HG02840 (cell line): ENCODE results near the gene CBLB.
"Not testable (repeated sequence)": the region's sequence is repeated elsewhere in the genome, so short reads cannot be mapped to it uniquely, and the experiment has no call there.

Experiments used
- ATAC-seq: cut with Tn5 transposase; IDR thresholded peaks from one replicate; pipeline ENCODE4 v1.9.1; 2021; ENCODE audit warnings: mild to moderate bottlenecking, moderate library complexity, moderate number of reproducible peaks; ENCODE audit not compliant: unreplicated experiment, low FRiP score

Gene CBLB

DNA sequence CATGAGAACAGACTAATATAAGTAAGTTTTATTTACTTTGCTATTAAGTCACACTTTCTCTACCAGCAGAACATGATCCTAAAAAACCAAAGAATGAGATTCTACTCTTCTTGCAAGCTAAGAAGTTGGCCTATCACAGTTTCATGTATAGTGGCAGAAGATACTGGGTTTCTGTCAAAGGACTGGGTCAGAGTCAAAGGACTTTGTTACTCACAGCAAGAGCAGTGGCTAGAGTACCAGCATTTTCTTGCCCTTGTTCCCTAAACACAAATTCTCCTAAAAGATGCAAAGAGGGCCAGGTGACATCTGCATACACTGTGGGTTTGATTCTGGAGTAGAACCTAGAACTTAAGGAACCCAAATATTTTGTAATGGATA lies 105.2 kb downstream of the CBLB start:
- no peak for ATAC-seq

GRCh38 chr3:105762749-105763658 lies 105.8 kb downstream of the CBLB start:
- no peak for ATAC-seq

DNA sequence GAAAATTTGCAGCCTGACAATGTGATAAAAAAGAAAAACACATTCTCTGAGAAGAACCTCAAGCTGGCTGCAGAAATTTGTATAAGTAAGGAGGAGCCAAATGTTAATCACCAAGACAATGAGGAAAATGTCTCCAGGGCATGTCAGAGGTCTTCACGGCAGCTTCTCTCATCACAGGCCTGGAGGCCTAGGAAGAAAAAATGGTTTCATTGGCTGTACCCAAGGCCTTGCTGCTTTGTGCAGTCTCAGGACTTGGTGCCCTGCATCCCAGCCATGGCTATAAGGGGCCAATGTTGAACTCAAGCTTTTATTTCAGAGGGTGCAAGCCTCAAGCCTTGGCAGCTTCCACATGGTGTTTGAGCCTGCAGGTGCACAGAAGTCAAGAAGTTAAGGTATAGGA lies 106.6 kb downstream of the CBLB start:
- not testable (repeated sequence) for ATAC-seq

DNA sequence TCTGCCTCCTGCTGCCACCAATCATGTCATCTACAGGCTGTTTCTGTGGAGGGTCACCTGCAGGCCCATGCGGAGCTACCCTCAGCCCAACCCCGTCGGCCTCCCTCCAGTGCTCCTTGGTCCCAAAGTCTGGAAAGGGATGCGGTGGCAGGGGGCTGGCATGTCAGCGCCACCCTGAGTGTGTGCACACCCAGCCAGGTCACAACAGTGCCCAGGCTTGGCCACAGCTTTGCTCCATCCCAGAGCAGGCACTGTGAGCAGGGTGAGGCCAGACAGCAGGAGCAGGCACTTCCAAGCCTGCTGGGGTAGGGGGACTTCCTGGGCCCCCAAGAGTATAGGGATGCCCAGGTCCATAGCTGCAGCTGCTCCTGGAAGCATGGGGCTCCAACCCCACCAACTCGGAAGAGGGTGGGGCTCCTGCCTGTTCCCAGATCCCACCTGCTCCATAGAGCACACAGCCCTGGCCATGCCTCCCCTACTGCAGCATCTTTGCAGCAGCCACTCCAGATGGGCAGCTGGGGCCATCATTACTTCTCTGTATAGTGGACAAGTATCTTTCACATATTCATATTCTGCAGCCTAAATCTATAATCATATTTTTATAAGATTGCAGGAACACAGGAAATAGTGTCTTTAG lies 109.3 kb downstream of the CBLB start:
- no peak for ATAC-seq

- no peak for ATAC-seq
These were observed 110.4 kb downstream of the CBLB start for GRCh38 chr3:105758451-105758850.

GRCh38 chr3:105755121-105755886 lies 113.5 kb downstream of the CBLB start:
- ATAC-seq = no peak

DNA sequence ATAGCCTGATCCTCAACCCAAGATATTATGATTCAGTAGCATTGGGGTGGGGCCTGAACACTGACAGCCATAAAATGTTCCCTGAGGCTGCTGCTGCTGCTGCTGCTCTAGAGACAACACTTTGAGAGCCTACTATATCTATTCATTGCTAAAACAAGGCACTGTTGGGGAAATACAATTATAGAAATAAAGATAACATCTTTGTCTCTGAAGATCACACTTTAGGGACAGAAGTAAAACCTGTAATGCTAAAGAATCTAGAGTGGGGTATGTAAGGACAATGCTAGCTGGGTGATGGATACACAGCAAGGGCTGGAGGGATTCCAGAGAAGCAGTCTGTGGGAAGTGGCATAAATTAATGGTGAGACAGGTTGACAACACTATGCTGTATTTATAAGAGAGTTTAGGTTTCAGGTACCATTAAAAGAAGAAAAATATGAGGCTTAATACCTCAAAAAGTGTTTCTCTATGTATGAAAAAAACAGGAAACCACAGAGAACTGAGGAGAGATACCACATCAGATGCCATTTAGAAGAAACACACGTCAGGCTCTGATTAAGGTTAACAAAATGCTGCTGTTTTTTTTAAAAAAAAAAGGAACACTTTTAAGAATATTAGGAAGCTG lies 115.9 kb downstream of the CBLB start:
- no peak for ATAC-seq

DNA sequence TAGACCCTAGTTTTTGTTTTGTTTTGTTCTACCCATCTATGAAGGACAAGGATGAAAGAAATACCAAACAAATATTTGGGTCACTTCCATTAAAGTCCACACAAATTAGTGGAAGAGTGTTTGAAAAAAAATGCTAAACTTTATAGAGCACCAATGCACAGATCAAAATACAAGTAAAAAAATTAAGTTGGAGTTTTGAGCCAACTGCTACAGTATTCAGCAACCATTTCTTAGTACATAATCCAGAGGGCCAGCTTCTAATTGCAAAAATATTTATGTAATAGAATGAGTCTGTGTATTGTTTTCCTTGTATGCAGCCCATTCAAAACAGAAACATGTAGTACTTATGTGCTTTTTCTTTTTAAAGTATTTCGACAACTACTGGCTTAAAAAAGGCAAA lies 121.1 kb downstream of the CBLB start:
- ATAC-seq = no peak

GRCh38 chr3:105747060-105747541 lies 121.7 kb downstream of the CBLB start:
- no peak for ATAC-seq

- no peak for ATAC-seq
These were observed 122.4 kb downstream of the CBLB start for GRCh38 chr3:105746231-105746996.

- ATAC-seq = no peak
These were observed 123.8 kb downstream of the CBLB start for GRCh38 chr3:105745046-105745445.

DNA sequence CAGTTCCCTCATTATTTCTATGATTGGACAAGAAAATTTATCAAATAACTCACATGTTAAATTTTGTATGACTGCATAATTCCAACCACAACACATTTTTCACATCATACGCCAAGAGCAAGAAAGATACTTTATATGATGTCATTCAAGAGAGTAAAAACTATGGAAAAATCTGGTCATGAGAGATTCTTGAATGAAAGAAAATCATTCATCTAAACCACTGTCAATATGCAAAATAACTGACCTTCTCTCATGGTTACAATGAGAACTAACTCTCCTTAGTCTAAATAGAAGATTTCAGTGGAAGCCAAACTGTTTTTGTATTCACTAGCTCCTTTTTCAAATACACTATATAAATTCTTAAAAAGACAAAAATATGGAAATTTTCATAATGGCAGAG lies 124.6 kb downstream of the CBLB start:
- no peak for ATAC-seq

GRCh38 chr3:105733356-105733755 lies 135.5 kb downstream of the CBLB start:
- no peak for ATAC-seq

- no peak for ATAC-seq
These were observed 137.1 kb downstream of the CBLB start for GRCh38 chr3:105731686-105732085.

DNA sequence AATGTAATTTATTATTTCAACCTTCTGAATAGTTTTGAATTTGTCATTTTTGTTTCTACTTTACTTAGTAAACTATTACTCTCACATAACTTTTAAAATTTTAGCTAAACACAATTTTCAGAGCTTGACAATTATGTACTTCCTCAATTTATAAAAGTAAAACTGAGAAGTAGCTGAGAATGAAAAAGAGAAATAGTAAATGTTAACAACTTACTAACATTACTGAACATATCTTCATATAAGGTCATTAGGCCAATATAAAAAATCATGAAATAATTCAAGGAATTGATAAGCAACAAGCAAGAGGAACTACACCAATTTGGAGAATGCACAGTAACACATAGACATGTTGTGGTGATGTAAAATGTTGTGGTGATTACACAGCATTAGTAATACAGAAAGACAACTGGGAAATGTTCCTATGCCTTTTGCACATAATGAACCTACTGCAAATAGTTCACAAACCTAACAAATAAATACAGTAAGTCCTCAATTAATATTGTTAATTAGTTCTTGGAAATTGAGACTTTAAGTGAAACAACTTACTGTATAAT lies 137.9 kb downstream of the CBLB start:
- ATAC-seq = no peak

DNA sequence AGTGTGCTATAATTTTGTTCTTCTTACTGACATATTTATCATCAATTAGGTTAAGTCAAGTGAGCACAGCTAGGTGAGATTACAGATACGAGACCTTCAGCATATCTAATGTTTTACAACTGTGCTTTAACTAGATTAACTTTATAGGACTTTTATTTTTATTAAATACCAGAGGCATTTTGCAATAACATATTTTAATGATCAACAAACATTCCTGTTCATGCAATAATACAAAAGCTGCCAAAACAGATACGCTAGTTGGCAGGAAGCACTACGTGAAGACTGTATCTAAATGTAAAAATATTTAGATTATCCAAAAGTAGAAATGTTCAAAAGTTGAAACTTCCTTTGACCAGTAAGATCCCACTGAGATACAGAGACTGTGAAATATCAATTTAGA lies 139.1 kb downstream of the CBLB start:
- no peak for ATAC-seq

DNA sequence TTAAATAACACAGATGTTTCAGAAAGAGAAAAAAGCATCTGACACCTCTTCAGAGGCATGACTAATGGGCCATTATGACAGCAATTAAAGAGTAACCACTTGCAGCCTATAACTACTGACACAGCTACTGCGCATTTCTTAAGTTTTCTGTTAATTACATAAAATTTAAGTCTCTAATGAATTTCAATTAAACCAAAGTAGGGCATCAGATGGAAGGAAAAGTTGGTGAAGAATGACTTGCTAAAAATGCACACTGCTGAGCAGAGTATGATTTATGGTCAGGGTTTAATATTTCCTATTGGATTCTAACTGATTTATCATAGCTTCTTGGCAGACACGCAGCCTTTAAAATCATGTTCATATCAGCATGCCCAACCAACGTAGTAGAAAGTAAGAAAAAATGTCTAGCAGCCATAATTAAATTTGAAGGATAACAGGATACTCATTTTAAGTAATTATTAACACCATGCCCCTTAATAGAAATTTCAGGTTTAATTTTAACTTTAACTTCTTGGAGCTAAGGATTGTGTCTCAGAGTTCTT lies 140.0 kb downstream of the CBLB start:
- ATAC-seq = no peak

DNA sequence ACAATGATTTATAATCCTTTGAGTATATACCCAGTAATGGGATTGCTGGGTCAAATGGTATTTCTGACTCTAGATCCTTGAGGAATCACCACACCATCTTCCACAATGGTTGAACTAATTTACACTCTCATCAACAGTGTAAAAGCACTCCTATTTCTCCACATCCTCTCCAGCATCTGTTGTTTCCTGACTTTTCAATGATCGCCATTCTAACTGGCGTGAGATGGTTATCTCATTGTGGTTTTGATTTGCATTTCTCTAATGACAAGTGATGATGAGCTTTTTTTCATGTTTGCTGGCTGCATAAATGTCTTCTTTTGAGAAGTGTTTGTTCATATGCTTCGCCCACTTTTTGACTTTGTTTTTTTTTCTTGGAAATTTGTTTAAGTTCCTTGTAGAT lies 141.8 kb downstream of the CBLB start:
- ATAC-seq = not testable (repeated sequence)

DNA sequence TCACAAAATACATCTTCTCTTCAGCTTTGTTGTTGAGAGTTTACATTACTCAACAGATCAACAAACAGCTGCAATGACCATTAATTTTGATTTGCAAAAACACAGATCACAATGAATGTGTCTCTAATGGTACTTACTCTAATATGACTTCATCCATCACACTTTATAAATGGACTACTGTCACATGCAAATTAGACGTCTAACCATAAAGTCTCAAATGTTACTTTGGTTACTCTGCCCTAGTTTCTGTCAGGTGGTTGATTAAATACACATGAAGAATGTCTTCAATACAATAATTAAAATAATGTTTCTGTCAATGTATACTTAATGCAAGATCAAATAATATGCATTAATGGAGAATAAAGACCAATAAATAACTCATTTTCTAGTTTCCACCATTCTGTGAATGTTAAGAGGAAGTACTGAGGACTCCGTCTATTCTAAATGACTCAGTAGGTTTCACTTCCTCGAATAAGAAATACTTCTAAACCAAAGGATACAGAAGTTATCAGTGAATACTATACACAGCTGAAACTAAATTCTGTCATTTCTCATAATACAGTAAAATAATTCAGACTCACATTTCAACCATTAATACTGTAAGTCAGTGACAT lies 145.8 kb downstream of the CBLB start:
- peak; percentile 100 for ATAC-seq
